Subcutaneous adipose tissue (tissue), 4 donors: ENCODE data around the gene KRTAP4-12. TPM values are rescaled to one million over a fixed set of nuclear protein-coding genes. Genes with fewer than 3 reads are reported as not detected.

ENCODE experiments used
- CTCF ChIP-seq: fragments of 450-650 bp; IDR thresholded peaks from one replicate; pipeline ENCODE4 v1.5.1; 2016; ENCODE audit warnings: low read depth, mild to moderate bottlenecking, control low read depth, antibody characterized with exemption, moderate library complexity
- total RNA-seq, 4 donors: library from RNA; depleted of rRNA; stranded (reverse); fragments of >200 nt; gene quantifications; one replicate each; pipeline ENCODE4 v1.1.0, GENCODE V29; 2016

KRTAP4-12 gene
- total RNA-seq, 4 donors from 2014 or later, result not detected

DNA sequence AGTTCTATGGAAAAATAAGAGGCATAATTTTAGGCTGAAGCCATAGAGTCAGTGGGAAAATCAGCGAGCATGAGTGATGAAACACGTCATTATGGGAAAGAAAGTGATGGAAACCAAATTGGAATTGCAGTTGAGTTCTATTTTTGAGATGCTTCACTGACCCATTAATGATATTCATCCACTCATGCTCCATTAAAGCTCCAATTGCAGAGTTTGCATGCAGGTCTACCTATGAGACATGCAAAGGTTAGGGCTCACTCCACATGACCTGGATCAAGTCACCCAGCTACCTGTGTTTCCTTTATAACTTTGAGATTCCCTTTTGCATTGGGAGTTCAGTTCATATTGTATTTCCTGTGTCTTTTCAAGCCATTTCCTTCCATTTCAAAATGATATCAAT lies 50.3 kb downstream of the KRTAP4-12 start:
- TF ChIP-seq CTCF, result no peak

Other genes with a start within 250 kb of the KRTAP4-12 start
- gene KRT20, start 238.9 kb downstream of the KRTAP4-12 start, total RNA-seq, result not detected
- not detected for gene KRT23, start 186.5 kb downstream of the KRTAP4-12 start, total RNA-seq
- gene KRT39, start 157.2 kb downstream of the KRTAP4-12 start, total RNA-seq, result not detected
- not detected for gene KRT40, start 139.9 kb downstream of the KRTAP4-12 start, total RNA-seq
- gene KRTAP3-3, start 130.0 kb downstream of the KRTAP4-12 start, total RNA-seq, result not detected
- gene KRTAP3-2, start 124.3 kb downstream of the KRTAP4-12 start, total RNA-seq, result not detected
- not detected for gene KRTAP3-1, start 115.1 kb downstream of the KRTAP4-12 start, total RNA-seq
- not detected for gene KRTAP1-5, start 97.0 kb downstream of the KRTAP4-12 start, total RNA-seq
- gene KRTAP1-4, start 94.0 kb downstream of the KRTAP4-12 start, total RNA-seq, result not detected
- gene KRTAP1-3, start 89.3 kb downstream of the KRTAP4-12 start, total RNA-seq, result not detected
- gene KRTAP1-1, start 82.7 kb downstream of the KRTAP4-12 start, total RNA-seq, result not detected
- gene KRTAP2-1, start 76.9 kb downstream of the KRTAP4-12 start, total RNA-seq, result not detected
- gene KRTAP2-2, start 69.0 kb downstream of the KRTAP4-12 start, total RNA-seq, result not detected
- gene KRTAP2-3, start 64.1 kb downstream of the KRTAP4-12 start, total RNA-seq, result not detected
- not detected for gene KRTAP2-4, start 58.3 kb downstream of the KRTAP4-12 start, total RNA-seq
- not detected for gene KRTAP4-7, start 40.0 kb downstream of the KRTAP4-12 start, total RNA-seq
- not detected for gene KRTAP4-8, start 26.0 kb downstream of the KRTAP4-12 start, total RNA-seq
- not detected for gene KRTAP4-16, start 22.0 kb downstream of the KRTAP4-12 start, total RNA-seq
- gene KRTAP4-9, start 18.8 kb downstream of the KRTAP4-12 start, total RNA-seq, result not detected
- gene KRTAP4-11, start 5.8 kb downstream of the KRTAP4-12 start, total RNA-seq, result not detected
- not detected for gene KRTAP4-6, start 16.4 kb upstream of the KRTAP4-12 start, total RNA-seq
- not detected for gene KRTAP4-5, start 25.6 kb upstream of the KRTAP4-12 start, total RNA-seq
- not detected for gene KRTAP4-4, start 36.6 kb upstream of the KRTAP4-12 start, total RNA-seq
- not detected for gene KRTAP4-3, start 44.0 kb upstream of the KRTAP4-12 start, total RNA-seq
- not detected for gene KRTAP4-2, start 54.0 kb upstream of the KRTAP4-12 start, total RNA-seq
- gene KRTAP4-1, start 60.7 kb upstream of the KRTAP4-12 start, total RNA-seq, result not detected
- gene KRTAP9-1, start 65.7 kb upstream of the KRTAP4-12 start, total RNA-seq, result not detected
- not detected for gene KRTAP9-2, start 102.5 kb upstream of the KRTAP4-12 start, total RNA-seq
- not detected for gene KRTAP9-3, start 108.3 kb upstream of the KRTAP4-12 start, total RNA-seq
- not detected for gene KRTAP9-8, start 113.8 kb upstream of the KRTAP4-12 start, total RNA-seq
- not detected for gene KRTAP9-4, start 125.5 kb upstream of the KRTAP4-12 start, total RNA-seq
- not detected for gene KRTAP9-9, start 131.2 kb upstream of the KRTAP4-12 start, total RNA-seq
- gene KRTAP9-6, start 141.2 kb upstream of the KRTAP4-12 start, total RNA-seq, result not detected
- not detected for gene KRTAP9-7, start 151.5 kb upstream of the KRTAP4-12 start, total RNA-seq
- gene KRTAP29-1, start 178.7 kb upstream of the KRTAP4-12 start, total RNA-seq, result not detected
- not detected for gene KRTAP16-1, start 185.1 kb upstream of the KRTAP4-12 start, total RNA-seq
- not detected for gene KRTAP17-1, start 191.5 kb upstream of the KRTAP4-12 start, total RNA-seq
- not detected for gene KRT33A, start 226.6 kb upstream of the KRTAP4-12 start, total RNA-seq
- gene KRT33B, start 245.6 kb upstream of the KRTAP4-12 start, total RNA-seq, result not detected